ENCODE measurements around the gene ROCK2.

GRCh38 chr2:11390399-11390658 is 45.9 kb upstream of the ROCK2 start:
- TF ChIP-seq CTCF (IDR thresholded peaks at IDR 0.05) (no peak), POLR2AphosphoS5 (IDR thresholded peaks at IDR 0.05) (no peak), POLR2A (IDR thresholded peaks at IDR 0.05) (no peak)
